ENCODE results near the gene MT1M.
A peak's percentile ranks its signal among the peaks of the same experiment; 100 is the strongest.

Gene MT1M

GRCh38 chr16:56610017-56610608, 22.3 kb upstream of the MT1M start:
- no peak overlapping the region; the same call in 1 of the 2 replicates for H3K4me3 ChIP-seq (ENCODE audit: low read depth, low read length)
- H3K9me3 ChIP-seq (ENCODE audit: control insufficient read depth, insufficient read depth, low read depth, low read length), result no peaks in the 10 kb centered on the region
- ChIA-PET CTCF (interaction anchor here (0.6 to 1.0 kb wide), 2 partner anchors 18 to 24 kb away, joined by 3 read pairs; no protein-coding TSS in a partner anchor), POLR2A (interaction anchor here (0.7 to 1.6 kb wide), 3 partner anchors 8 to 51 kb away, joined by 3 to 5 read pairs (median 5); partner anchors contain the start of gene MT1E)
- H3K4me1 ChIP-seq (ENCODE audit: control insufficient read depth, insufficient read depth, low read length), result peaks cover 3% of the 10 kb centered on the region; the same call in 1 of the 2 replicates
- H3K27ac ChIP-seq (ENCODE audit: extremely low read depth, low read depth, low read length), result no peak overlapping the region
- no peaks in the 10 kb centered on the region for H3K36me3 ChIP-seq (ENCODE audit: control insufficient read depth in 2 of 2, insufficient read depth in 1 of 2, low read length in 2 of 2)
- TF ChIP-seq ZNF302 (tag by site-specific recombination; IDR thresholded peaks at IDR 0.05; ENCODE audit: low read depth), result no peak
- TF ChIP-seq SP7 (tag by site-specific recombination; IDR thresholded peaks at IDR 0.05), result peak; percentile 92
- peak; percentile 72 for TF ChIP-seq FEZF1 (tag by site-specific recombination; IDR thresholded peaks at IDR 0.05)
- TF ChIP-seq ZBTB21 (tag by site-specific recombination; IDR thresholded peaks at IDR 0.05), result peak; percentile 46
- TF ChIP-seq PATZ1 (tag by site-specific recombination; IDR thresholded peaks at IDR 0.05), result peak; percentile 21; the same call in 1 of the 2 replicates
- peak; percentile 72 for TF ChIP-seq WT1 (tag by site-specific recombination; IDR thresholded peaks at IDR 0.05)
- peak; percentile 54; the same call in 1 of the 2 replicates for TF ChIP-seq EGR2 (tag by site-specific recombination; IDR thresholded peaks at IDR 0.05; ENCODE audit: low read depth)
- peak; percentile 28; the same call in 1 of the 2 replicates for TF ChIP-seq PRDM10 (tag by site-specific recombination; IDR thresholded peaks at IDR 0.05)
- TF ChIP-seq ZNF600 (tag by site-specific recombination; IDR thresholded peaks at IDR 0.05), result peak; percentile 66
- TF ChIP-seq ZFHX2 (tag by site-specific recombination; conservative IDR thresholded peaks at IDR 0.05), result peak; percentile 81
- no peak for TF ChIP-seq ZSCAN30 (tag by site-specific recombination; IDR thresholded peaks at IDR 0.05)
- peak; percentile 70 for TF ChIP-seq ZBTB44 (tag by site-specific recombination; IDR thresholded peaks at IDR 0.05)
- TF ChIP-seq ZNF660 (tag by site-specific recombination; IDR thresholded peaks at IDR 0.05), result no peak
- TF ChIP-seq HIC1 (tag by site-specific recombination; IDR thresholded peaks at IDR 0.05), result no peak
- peak; percentile 48; the same call in 1 of the 2 replicates for TF ChIP-seq ZNF692 (tag by site-specific recombination; IDR thresholded peaks at IDR 0.05)
- peak; percentile 85 for TF ChIP-seq ZBTB20 (tag by site-specific recombination; IDR thresholded peaks at IDR 0.05)
- peak; percentile 38; the same call in 1 of the 2 replicates for TF ChIP-seq MZF1 (tag by site-specific recombination; IDR thresholded peaks at IDR 0.05; ENCODE audit: borderline replicate concordance)
- TF ChIP-seq KLF9 (tag by site-specific recombination; IDR thresholded peaks at IDR 0.05; ENCODE audit: low read depth), result peak; percentile 51; the same call in 1 of the 2 replicates
- no peak for TF ChIP-seq ZNF513 (tag by site-specific recombination; IDR thresholded peaks at IDR 0.05)
- no peak for TF ChIP-seq ZNF514 (tag by site-specific recombination; IDR thresholded peaks at IDR 0.05)
- TF ChIP-seq ZBTB49 (tag by site-specific recombination; IDR thresholded peaks at IDR 0.05; ENCODE audit: low read depth), result no peak
